Measurements from ENCODE around the gene TNFRSF6B. TPM values are rescaled to one million over a fixed set of nuclear protein-coding genes. Genes with fewer than 3 reads are reported as not detected.
"Not testable (repeated sequence)": the region's sequence is repeated elsewhere in the genome, so short reads cannot be mapped to it uniquely, and the experiment has no call there.

Gene TNFRSF6B
- total RNA-seq = not detected

- DNase-seq = no peak
Measured at GRCh38 chr20:63696628-63697356, at the start of gene TNFRSF6B. Gene TNFRSF6B (plus strand): TSS chr20:63696652. CDS start chr20:63696768, 116 bp downstream.

GRCh38 chr20:63648190-63648589 lies 48.3 kb upstream of the TNFRSF6B start:
- no peak for DNase-seq

- no peak for DNase-seq
Measured at GRCh38 chr20:63648895-63649589, 47.4 kb upstream of the TNFRSF6B start.

- not testable (repeated sequence) for DNase-seq
Measured at GRCh38 chr20:63650486-63650885, 46.0 kb upstream of the TNFRSF6B start.

- no peak for DNase-seq
Measured at GRCh38 chr20:63651942-63652191, 44.6 kb upstream of the TNFRSF6B start.

GRCh38 chr20:63652192-63652980 lies 44.1 kb upstream of the TNFRSF6B start:
- no peak for DNase-seq

- DNase-seq = peak; percentile 92
Measured at GRCh38 chr20:63653041-63653973, 43.1 kb upstream of the TNFRSF6B start, which contains the start of gene STMN3. Gene STMN3 (minus strand): TSS chr20:63653424. CDS start chr20:63653345, 79 bp downstream.

- no peak for DNase-seq
Measured at GRCh38 chr20:63653974-63654668, 42.3 kb upstream of the TNFRSF6B start.

GRCh38 chr20:63655249-63655648 lies 41.2 kb upstream of the TNFRSF6B start:
- no peak for DNase-seq

- no peak for DNase-seq
Measured at GRCh38 chr20:63656451-63656850, 40.0 kb upstream of the TNFRSF6B start.

GRCh38 chr20:63657260-63657936 lies 39.1 kb upstream of the TNFRSF6B start:
- no peak for DNase-seq

- DNase-seq = peak; percentile 91
Measured at GRCh38 chr20:63657937-63658748, 38.3 kb upstream of the TNFRSF6B start, which contains the start of gene RTEL1. Gene RTEL1 (plus strand): TSS chr20:63658312. CDS start chr20:63659403, 1,091 bp downstream.

GRCh38 chr20:63658749-63659187 lies 37.7 kb upstream of the TNFRSF6B start:
- DNase-seq = no peak

- DNase-seq = no peak
Measured at GRCh38 chr20:63659370-63659769, 37.1 kb upstream of the TNFRSF6B start.

GRCh38 chr20:63660174-63660573 lies 36.3 kb upstream of the TNFRSF6B start:
- DNase-seq = not testable (repeated sequence)

GRCh38 chr20:63660622-63661021 lies 35.8 kb upstream of the TNFRSF6B start:
- DNase-seq = no peak

GRCh38 chr20:63661108-63661507 lies 35.3 kb upstream of the TNFRSF6B start:
- DNase-seq = no peak

- no peak for DNase-seq
Measured at GRCh38 chr20:63661959-63662812, 34.3 kb upstream of the TNFRSF6B start.

GRCh38 chr20:63662813-63663189 lies 33.7 kb upstream of the TNFRSF6B start:
- no peak for DNase-seq

Measured in occipital lobe (tissue), 2 donors.